CD4-positive, alpha-beta T cell treated with Interleukin-10 for 1 hour (primary cell): ENCODE measurements around the gene MELK.

Source experiments
- DNase-seq: peaks from one replicate; pipeline ENCODE4 v3.0.0-alpha.2; 2020

Gene MELK

GRCh38 chr9:36584620-36585460 is 12.1 kb downstream of the MELK start:
- no peak for DNase-seq

DNA sequence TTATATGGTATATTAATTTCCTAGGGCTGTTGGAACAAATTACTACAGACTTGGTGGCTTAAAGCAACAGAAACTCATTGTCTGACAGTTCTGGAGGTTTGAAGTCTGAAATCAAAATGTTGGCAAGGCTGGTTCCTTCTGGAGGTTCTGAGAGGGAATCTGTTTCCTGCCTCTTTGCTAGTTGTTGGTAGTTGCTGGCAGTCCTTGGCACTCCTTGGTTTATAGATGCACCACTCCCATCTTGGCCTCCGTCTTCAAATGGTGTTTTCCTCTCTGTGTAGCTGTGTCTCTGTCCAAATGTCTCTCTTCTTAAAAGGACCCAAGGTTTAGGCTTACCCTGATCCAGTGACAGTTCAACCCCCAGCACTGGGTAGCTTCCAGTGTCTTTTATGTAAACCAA is 17.5 kb downstream of the MELK start:
- no peak for DNase-seq

- no peak for DNase-seq
Observed at GRCh38 chr9:36592801-36593583, 20.3 kb downstream of the MELK start.

DNA sequence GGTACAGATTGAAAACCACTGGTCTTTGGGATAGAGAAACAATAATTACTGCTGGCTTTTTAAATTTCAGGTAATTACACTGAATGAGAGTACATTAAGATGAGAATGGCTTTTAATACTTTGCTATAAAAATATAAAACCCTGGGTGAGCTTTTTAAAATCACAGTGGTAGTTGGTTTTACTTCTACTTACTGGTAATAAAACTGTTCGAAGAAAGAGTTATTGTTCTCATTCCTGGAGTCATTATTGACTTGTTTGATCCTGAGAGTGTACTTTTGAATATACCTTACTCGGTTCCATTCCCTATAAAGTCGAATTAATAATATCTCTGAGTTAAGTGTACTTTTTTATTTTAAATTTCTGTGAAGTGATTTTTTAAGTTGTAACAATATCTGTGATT is 21.5 kb downstream of the MELK start:
- no peak for DNase-seq

GRCh38 chr9:36597412-36598178 is 24.9 kb downstream of the MELK start:
- DNase-seq: no peak

- no peak for DNase-seq
Observed at GRCh38 chr9:36598273-36598672, 25.6 kb downstream of the MELK start.

DNA sequence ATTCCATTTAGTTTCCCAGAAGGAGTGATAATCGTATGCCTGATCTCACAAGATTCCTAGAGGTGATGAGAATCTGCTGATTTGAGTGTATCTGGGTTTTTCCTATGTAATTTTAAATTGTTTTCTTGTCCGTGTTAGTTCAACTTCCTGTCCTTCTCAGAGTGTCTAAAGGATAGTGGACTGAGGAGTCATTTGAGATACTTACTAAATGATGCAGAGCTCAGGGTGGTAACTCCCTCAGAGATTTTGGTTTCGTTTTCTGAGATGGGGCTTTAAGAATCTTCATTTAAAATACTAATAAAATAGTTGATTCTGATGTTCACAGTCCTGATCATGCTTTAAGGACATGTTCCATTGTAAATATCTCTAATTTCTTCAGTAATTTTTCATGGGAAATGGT is 30.3 kb downstream of the MELK start:
- peak; percentile 7 for DNase-seq

GRCh38 chr9:36609306-36609705 is 36.6 kb downstream of the MELK start:
- no peak for DNase-seq

GRCh38 chr9:36622121-36622520 is 49.4 kb downstream of the MELK start:
- no peak for DNase-seq

DNA sequence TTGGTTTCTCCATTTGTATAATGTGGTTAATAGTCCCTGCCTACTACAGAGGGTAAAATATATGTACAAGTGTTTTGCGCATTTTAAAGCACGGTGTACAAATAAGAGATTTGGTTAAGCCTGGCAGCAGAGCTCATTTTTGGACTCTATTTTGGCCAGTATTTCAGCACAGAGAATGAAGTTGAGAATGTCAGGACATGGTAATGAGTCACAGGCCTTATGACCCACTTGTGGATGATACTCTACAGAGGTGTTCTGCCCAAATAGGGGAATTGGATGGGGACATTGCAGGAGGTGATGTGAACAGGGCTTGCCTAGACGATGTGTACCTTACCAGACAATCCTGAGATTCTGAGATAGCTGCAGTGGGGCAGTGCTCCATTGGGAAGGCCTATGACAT is 50.6 kb downstream of the MELK start:
- DNase-seq: no peak

GRCh38 chr9:36625006-36625615 is 52.4 kb downstream of the MELK start:
- no peak for DNase-seq

DNA sequence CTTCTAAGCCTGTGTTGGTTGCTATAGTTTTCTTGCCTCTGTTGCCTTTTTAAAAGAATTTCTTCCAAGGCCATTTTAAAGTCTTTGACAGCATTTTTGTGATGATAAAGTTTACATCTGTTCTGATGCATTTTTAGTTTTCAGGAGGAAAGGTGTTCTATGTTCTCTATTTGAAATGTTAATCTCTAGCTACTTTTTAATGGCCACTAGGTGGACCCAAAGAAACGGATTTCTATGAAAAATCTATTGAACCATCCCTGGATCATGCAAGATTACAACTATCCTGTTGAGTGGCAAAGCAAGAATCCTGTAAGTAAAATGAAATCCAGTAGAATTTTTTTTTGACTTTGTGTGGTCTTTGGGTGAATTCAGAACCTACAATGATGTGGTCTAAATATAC is 60.2 kb downstream of the MELK start:
- peak; percentile 24 for DNase-seq

DNA sequence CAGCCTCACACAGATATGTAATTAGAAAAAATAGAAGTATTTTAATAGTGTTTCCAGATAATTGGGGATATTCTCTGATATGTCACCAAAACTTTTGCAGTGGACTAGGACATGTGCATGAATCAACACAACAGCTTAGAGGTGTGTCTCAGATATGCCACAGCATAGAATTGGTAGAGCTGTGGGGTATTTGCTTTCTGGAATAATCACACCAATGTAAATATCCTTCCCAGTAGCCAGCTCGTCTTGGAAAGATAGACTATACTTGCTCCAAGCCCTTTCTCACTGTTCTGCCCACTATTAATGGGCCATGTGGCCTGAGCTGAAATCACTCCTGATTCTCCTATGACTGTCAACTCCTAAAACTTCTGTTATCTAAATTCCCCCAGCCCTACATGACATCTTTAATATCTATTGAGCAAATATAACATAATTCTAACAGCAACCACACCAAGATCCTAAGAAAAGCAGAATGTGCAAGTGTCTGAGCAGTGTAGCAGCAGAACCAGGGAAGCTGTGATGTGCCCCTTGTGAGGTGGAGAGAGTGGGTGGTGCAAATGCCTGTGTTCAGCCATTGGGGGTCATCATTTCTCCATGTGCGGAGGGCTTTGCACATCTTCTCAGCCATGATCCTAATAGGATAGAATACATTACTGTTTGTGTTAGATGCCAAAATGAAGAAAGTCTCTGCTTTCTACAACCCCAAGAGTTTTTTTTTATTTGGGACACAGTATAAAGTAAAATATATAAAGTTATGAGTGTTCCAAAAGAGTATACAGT is 65.0 kb downstream of the MELK start:
- DNase-seq: no peak

- DNase-seq: no peak
Observed at GRCh38 chr9:36640771-36641381, 68.2 kb downstream of the MELK start.

- DNase-seq: no peak
Observed at GRCh38 chr9:36642817-36643216, 70.1 kb downstream of the MELK start.

DNA sequence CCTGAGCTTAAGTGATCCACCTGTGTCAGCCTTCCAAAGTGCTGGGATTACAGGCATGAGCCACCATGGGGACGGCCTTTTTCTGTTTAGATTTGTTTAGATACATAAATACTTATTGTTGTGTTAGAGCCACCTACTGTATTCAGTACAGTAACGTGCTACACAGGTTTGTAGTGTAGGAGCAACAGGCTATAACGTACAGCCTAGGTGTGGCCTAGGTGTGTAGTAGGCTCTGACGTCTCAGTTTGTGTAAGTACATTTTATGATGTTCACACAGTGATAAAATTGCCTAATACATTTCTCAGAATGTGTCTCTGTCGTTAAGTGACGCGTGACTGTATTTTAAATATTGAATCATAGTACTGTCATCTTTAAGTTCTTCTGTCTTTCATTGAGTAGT is 84.1 kb downstream of the MELK start:
- no peak for DNase-seq

GRCh38 chr9:36659500-36659899 is 86.8 kb downstream of the MELK start:
- no peak for DNase-seq

DNA sequence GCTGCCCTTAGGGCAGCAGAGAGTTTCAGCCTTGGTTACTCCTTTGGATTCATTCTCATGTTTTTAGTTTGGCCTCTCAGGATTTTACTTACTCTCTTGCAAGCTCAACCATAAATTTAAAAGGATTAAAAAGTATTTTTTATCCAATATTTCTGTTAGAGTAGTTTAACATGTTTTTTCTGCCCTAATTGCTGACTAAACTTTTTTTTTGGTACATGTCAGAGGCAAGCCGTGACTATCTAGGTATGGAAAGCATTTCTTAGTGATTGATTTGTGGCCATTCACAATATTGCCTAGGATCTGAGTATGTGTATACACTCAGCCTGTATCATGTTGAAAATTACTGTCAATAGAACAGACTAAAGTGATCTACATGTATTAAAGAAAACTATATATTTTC is 92.1 kb downstream of the MELK start:
- DNase-seq: no peak

DNA sequence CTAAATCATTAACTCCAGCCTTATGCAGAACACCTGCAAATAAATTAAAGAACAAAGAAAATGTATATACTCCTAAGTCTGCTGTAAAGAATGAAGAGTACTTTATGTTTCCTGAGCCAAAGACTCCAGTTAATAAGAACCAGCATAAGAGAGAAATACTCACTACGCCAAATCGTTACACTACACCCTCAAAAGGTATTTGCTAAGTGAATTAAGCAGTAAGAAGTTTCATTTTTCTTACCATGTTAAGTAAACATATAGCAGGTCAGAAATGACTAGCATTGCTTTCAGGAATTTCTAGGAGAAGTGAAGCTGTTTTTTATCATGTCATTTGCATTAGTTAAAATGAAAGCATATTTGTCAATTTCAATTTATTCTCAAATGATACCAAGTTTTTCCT is 92.7 kb downstream of the MELK start:
- no peak for DNase-seq

GRCh38 chr9:36665921-36666431 is 93.3 kb downstream of the MELK start:
- DNase-seq: no peak

DNA sequence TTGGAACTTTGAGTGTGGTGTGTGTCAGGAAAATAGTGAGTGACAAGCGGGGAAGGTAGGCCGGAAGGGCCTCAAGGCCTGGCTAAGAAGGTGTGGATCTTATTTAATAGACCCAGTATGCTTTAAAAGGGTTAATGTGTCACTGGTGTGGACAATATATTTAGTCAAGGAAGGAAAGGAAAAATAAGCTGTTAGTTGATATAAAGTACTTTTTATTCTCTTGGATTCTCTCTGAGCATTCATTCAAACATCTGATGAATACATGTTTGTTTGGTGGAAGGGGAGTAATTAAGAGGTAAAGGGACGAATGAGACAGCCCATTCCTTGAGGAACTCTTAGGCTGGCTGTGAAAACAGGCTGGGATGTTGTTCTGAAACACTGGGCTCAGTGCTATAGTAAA is 98.9 kb downstream of the MELK start:
- no peak for DNase-seq

DNA sequence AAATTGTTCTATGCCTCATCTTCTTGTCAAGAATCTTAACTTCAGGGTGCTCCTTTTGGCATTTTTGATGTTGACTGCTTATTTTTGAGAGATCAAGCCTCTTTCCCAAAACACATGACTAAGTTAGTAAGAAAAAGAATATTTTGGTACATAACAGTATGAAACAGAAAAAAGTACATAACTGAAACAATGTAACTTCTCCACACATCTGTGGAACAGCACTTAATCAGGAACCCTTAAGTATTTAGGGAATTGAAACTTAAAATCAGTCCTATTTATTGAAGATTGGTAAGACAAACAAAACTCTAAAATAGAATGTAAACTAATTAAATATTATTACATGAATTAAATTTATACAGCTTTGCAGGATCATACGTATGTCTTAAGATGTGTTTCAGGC is 103.4 kb downstream of the MELK start:
- no peak for DNase-seq
